PC-3 (cell line): ENCODE data around the gene CEPT1.

Source experiments
- CTCF ChIP-seq: fragments of 300-600 bp; sonication (generic); conservative IDR thresholded peaks from 2 replicates; pipeline ENCODE4 v1.5.1; 2017; ENCODE audit warnings: antibody characterized with exemption, low read depth, mild to moderate bottlenecking, low read length
- EZH2 ChIP-seq: fragments of 300-600 bp; sonication (generic); IDR thresholded peaks from one replicate; pipeline ENCODE4 v1.6.1; 2017; ENCODE audit warnings: antibody characterized with exemption, mild to moderate bottlenecking, low read length; ENCODE audit not compliant: unreplicated experiment

GRCh38 chr1:111197598-111198284 lies 57.7 kb downstream of the CEPT1 start:
- TF ChIP-seq CTCF (peak; percentile 60), EZH2 (no peak)
